A673 (cell line): ENCODE results near the gene SUFU. TPM values are rescaled to one million over a fixed set of nuclear protein-coding genes. Genes with fewer than 3 reads are reported as not detected.

Experiments
- BruUV-seq: library from RNA; stranded (reverse); fragments of 400-500 nt; replicated peaks from 2 replicates; lab custom pipeline; 2021; lab: Mats Ljungman, UMichigan
- CTCF ChIA-PET: fragments of 300-600 bp; sonication (Branson Sonifier 250); formaldehyde crosslinking; loops from one replicate; lab custom pipeline; 2022; ENCODE audit warnings: antibody characterized with exemption; lab: Charles Lee
- POLR2A ChIA-PET: fragments of 300-600 bp; sonication (Branson Sonifier 250); formaldehyde crosslinking; loops from one replicate; lab custom pipeline; 2022; ENCODE audit warnings: antibody characterized with exemption; ENCODE audit not compliant: low non-redundant PET; lab: Charles Lee
- DNase-seq: peaks from one replicate; pipeline ENCODE4 v3.0.0-alpha.2; 2015; ENCODE audit warnings: low spot score
- H3K27ac ChIP-seq: fragments of 200-600 bp; sonication (generic); 2 replicates; pipeline ENCODE4 v1.5.1; 2016; ENCODE audit warnings: mixed run types, low read depth, mild to moderate bottlenecking, mixed read lengths, antibody characterized with exemption, low read length; ENCODE audit not compliant: poor library complexity, severe bottlenecking
- H3K27me3 ChIP-seq: fragments of 200-600 bp; sonication (generic); replicated peaks from 2 replicates; pipeline ENCODE4 v1.6.1; 2017; ENCODE audit warnings: mixed run types, low read depth, mild to moderate bottlenecking, mixed read lengths, antibody characterized with exemption, low read length; ENCODE audit not compliant: insufficient read depth, poor library complexity
- H3K36me3 ChIP-seq: fragments of 200-600 bp; sonication (generic); 2 replicates; pipeline ENCODE4 v1.6.1; 2016; ENCODE audit warnings: mixed run types, mild to moderate bottlenecking, mixed read lengths, antibody characterized with exemption, low read length; ENCODE audit not compliant: insufficient read depth, poor library complexity, severe bottlenecking
- H3K4me1 ChIP-seq: fragments of 200-600 bp; sonication (generic); 2 replicates; pipeline ENCODE4 v1.6.1; 2017; ENCODE audit warnings: mixed run types, mild to moderate bottlenecking, mixed read lengths, antibody characterized with exemption, low read length; ENCODE audit not compliant: insufficient read depth, poor library complexity, severe bottlenecking
- H3K4me3 ChIP-seq: fragments of 200-600 bp; sonication (generic); 2 replicates; pipeline ENCODE4 v1.5.1; 2016; ENCODE audit warnings: low read depth, mixed run types, mild to moderate bottlenecking, mixed read lengths, low read length; ENCODE audit not compliant: poor library complexity, severe bottlenecking
- H3K9me3 ChIP-seq: fragments of 200-600 bp; sonication (generic); 2 replicates; pipeline ENCODE4 v1.6.1; 2016; ENCODE audit warnings: mixed run types, low read depth, mild to moderate bottlenecking, mixed read lengths, antibody characterized with exemption, low read length; ENCODE audit not compliant: poor library complexity, severe bottlenecking
- CTCF ChIP-seq: fragments of 300-800, 200-600 bp; sonication (generic); conservative IDR thresholded peaks from 2 replicates; pipeline ENCODE4 v1.5.1; 2017; ENCODE audit warnings: low read depth, mild to moderate bottlenecking, antibody characterized with exemption, low read length, moderate library complexity, mixed read lengths
- EZH2 ChIP-seq: fragments of 200-600 bp; sonication (generic); IDR thresholded peaks from 2 replicates; pipeline ENCODE4 v1.6.1; 2017; ENCODE audit warnings: borderline replicate concordance, low read depth, mild to moderate bottlenecking, mixed read lengths, antibody characterized with exemption, low read length; ENCODE audit not compliant: poor library complexity, severe bottlenecking
- intact Hi-C: fragments of 100-400 bp; cut with micrococcal nuclease; formaldehyde crosslinking; loops from one replicate; pipeline ENCODE4 v1.10.0; 2022; ENCODE audit not compliant: unreplicated experiment
- total RNA-seq: library from RNA; stranded (reverse); gene quantifications from 2 replicates; pipeline ENCODE4 v1.2.3, GENCODE V29; 2021

Gene SUFU
- total RNA-seq, 1 experiment from 2014 or later, result 20.5 TPM

- Histone ChIP-seq H3K27me3 (no peaks in the 10 kb centered on the region), H3K4me3 (no peak overlapping the region), H3K36me3 (no peaks in the 10 kb centered on the region), H3K9me3 (no peaks in the 10 kb centered on the region), H3K4me1 (peaks cover 9% of the 10 kb centered on the region), H3K27ac (no peak overlapping the region)
- ChIA-PET POLR2A (no interaction called here), CTCF (interaction anchor here (0.6 kb wide), 1 partner anchor 74 kb away, joined by 3 read pairs; no protein-coding TSS in a partner anchor)
- intact Hi-C loops, result no loop called here
- no peak for DNase-seq
- BruUV-seq, result no TSS peak
- peak; percentile 51; the same call in 1 of the 2 replicates for TF ChIP-seq CTCF
- no peak for TF ChIP-seq EZH2
Measured at GRCh38 chr10:102678842-102679289, 175.1 kb downstream of the SUFU start.

- Histone ChIP-seq H3K4me3 (no peak overlapping the region), H3K36me3 (no peaks in the 10 kb centered on the region), H3K27ac (no peak overlapping the region), H3K4me1 (peaks cover 3% of the 10 kb centered on the region), H3K27me3 (no peaks in the 10 kb centered on the region), H3K9me3 (no peaks in the 10 kb centered on the region)
- intact Hi-C loops, result no loop called here
- POLR2A ChIA-PET, result no interaction called here
- BruUV-seq, result no TSS peak
- CTCF ChIA-PET, result no interaction called here
- no peak for DNase-seq
- no peak for TF ChIP-seq EZH2
- no peak for TF ChIP-seq CTCF
Measured at GRCh38 chr10:102679596-102679995, 175.8 kb downstream of the SUFU start.

DNA sequence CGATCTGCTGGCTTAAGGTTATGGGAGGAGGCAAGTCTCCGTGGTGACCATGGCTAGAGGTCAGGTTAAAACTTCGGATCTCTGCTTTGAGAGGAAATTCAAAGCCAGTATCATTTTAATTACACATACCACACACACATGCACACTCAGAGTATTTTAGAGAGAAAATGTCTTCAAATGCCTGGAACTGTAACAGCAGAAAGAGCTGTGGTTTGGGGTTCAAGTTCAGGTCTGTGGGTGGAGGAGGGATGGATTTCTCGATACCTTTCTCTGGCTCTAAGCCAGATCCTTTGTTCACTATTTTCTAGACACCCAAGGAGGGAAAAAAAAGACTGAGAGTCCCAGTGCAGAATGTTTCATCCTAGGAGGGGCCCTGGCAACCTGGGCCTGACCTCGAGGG is 177.9 kb downstream of the SUFU start:
- no peaks in the 10 kb centered on the region for H3K4me1 ChIP-seq
- TF ChIP-seq EZH2 (no peak), CTCF (no peak)
- H3K27me3 ChIP-seq, result no peaks in the 10 kb centered on the region
- H3K27ac ChIP-seq, result no peak overlapping the region
- ChIA-PET POLR2A (no interaction called here), CTCF (no interaction called here)
- intact Hi-C loops, result no loop called here
- peaks cover 8% of the 10 kb centered on the region for H3K36me3 ChIP-seq
- BruUV-seq, result no TSS peak
- H3K4me3 ChIP-seq, result no peak overlapping the region
- DNase-seq, result no peak
- no peaks in the 10 kb centered on the region for H3K9me3 ChIP-seq
